ENCODE results near the gene SMIM30.

DNA sequence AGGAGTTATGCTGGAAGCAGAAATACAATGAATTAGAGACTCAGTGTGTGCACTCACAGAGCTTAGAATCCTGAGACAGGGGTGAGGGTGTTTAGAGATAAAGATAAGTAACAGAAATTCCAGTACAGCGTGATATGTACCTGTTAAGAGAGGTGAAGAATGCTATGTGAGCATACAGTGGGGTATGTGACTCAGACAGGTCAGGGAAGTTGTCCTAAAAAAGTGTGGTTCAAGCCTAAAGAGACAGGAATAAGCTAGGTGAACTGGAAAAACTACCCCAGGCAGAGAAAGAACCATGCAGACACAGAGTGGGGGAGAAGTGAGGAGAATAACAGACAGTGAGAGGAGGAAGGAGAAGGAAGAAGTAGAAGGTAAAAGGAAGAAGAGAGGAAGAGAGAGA, 8.6 kb downstream of the SMIM30 start:
- TF ChIP-seq CTCF (IDR thresholded peaks at IDR 0.05) = no peak
- no peak for TF ChIP-seq ELF4 (CRISPR knock-in tag; IDR thresholded peaks at IDR 0.05; ENCODE audit: low read depth)
- TF ChIP-seq, protein P1, sequence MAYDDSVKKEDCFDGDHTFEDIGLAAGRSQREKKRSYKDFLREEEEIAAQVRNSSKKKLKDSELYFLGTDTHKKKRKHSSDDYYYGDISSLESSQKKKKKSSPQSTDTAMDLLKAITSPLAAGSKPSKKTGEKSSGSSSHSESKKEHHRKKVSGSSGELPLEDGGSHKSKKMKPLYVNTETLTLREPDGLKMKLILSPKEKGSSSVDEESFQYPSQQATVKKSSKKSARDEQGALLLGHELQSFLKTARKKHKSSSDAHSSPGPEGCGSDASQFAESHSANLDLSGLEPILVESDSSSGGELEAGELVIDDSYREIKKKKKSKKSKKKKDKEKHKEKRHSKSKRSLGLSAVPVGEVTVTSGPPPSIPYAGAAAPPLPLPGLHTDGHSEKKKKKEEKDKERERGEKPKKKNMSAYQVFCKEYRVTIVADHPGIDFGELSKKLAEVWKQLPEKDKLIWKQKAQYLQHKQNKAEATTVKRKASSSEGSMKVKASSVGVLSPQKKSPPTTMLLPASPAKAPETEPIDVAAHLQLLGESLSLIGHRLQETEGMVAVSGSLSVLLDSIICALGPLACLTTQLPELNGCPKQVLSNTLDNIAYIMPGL (CRISPR knock-in tag; IDR thresholded peaks at IDR 0.05) = no peak
- TF ChIP-seq, protein P2, sequence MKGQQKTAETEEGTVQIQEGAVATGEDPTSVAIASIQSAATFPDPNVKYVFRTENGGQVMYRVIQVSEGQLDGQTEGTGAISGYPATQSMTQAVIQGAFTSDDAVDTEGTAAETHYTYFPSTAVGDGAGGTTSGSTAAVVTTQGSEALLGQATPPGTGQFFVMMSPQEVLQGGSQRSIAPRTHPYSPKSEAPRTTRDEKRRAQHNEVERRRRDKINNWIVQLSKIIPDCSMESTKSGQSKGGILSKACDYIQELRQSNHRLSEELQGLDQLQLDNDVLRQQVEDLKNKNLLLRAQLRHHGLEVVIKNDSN (CRISPR knock-in tag; IDR thresholded peaks at IDR 0.05) = no peak
- TF ChIP-seq JUN (CRISPR knock-in tag; IDR thresholded peaks at IDR 0.05) = no peak
- TF ChIP-seq AR (CRISPR knock-in tag; IDR thresholded peaks at IDR 0.05) = no peak
- no peak for TF ChIP-seq KAT7 (CRISPR knock-in tag; IDR thresholded peaks at IDR 0.05; ENCODE audit: borderline replicate concordance)
- no peak for TF ChIP-seq ZNF396 (CRISPR knock-in tag; IDR thresholded peaks at IDR 0.05; ENCODE audit: borderline replicate concordance)
- no peak for TF ChIP-seq FOXP1 (CRISPR knock-in tag; IDR thresholded peaks at IDR 0.05; ENCODE audit: borderline replicate concordance)
- no peak for TF ChIP-seq PREB (CRISPR knock-in tag; IDR thresholded peaks at IDR 0.05; ENCODE audit: borderline replicate concordance)
